Measurements from ENCODE around the gene CDH22. TPM values are rescaled to one million over a fixed set of nuclear protein-coding genes. Genes with fewer than 3 reads are reported as not detected.
A peak's percentile ranks its signal among the peaks of the same experiment; 100 is the strongest.

Gene CDH22
- total RNA-seq, 1 donor from 2014 or later = 5.2 TPM

GRCh38 chr20:46233701-46234100, 74.6 kb downstream of the CDH22 start:
- DNase-seq (ENCODE audit: missing footprints) (no peak), ATAC-seq (no peak)
- intact Hi-C loops (cut with DNase I) = no loop called here

- DNase-seq (ENCODE audit: missing footprints) = no peak
- intact Hi-C loops (cut with DNase I) = no loop called here
- no peak for ATAC-seq
These were observed 75.8 kb downstream of the CDH22 start for GRCh38 chr20:46232539-46232938.

- DNase-seq (ENCODE audit: missing footprints) (peak; percentile 76), ATAC-seq (no peak)
- intact Hi-C loops (cut with DNase I) = no loop called here
These were observed 77.5 kb downstream of the CDH22 start for GRCh38 chr20:46230801-46231282.

DNA sequence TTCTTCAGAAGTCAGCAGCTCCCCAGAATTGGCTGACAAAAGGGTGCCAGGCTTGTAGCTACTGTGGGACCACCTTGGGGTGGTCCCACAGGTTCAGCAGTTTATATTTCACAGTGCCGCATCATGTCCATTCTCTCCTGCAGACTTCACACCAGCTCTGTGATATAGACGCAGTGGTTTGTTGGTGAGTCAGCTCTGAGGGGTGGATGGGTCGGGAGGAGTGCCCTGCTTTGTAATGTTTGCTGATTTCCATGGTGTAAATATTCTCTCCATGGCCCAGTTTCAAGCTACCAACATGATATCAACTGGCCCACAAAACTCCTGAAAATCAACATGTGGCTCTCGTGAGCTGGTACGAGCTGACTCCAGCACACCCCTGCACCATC, 78.2 kb downstream of the CDH22 start:
- DNase-seq (ENCODE audit: missing footprints) (no peak), ATAC-seq (no peak)
- intact Hi-C loops (cut with DNase I) = no loop called here

GRCh38 chr20:46229478-46230105, 78.7 kb downstream of the CDH22 start:
- no peak for ATAC-seq
- DNase-seq (ENCODE audit: missing footprints) = no peak
- intact Hi-C loops (cut with DNase I) = no loop called here

- ATAC-seq = no peak
- no peak for DNase-seq (ENCODE audit: missing footprints)
- intact Hi-C loops (cut with DNase I) = no loop called here
These were observed 79.6 kb downstream of the CDH22 start for GRCh38 chr20:46228670-46229069.

GRCh38 chr20:46227272-46227767, 81.0 kb downstream of the CDH22 start:
- DNase-seq (ENCODE audit: missing footprints) (no peak), ATAC-seq (no peak)
- intact Hi-C loops (cut with DNase I) = no loop called here

GRCh38 chr20:46226602-46227001, 81.7 kb downstream of the CDH22 start:
- ATAC-seq (no peak), DNase-seq (ENCODE audit: missing footprints) (no peak)
- intact Hi-C loops (cut with DNase I) = no loop called here

DNA sequence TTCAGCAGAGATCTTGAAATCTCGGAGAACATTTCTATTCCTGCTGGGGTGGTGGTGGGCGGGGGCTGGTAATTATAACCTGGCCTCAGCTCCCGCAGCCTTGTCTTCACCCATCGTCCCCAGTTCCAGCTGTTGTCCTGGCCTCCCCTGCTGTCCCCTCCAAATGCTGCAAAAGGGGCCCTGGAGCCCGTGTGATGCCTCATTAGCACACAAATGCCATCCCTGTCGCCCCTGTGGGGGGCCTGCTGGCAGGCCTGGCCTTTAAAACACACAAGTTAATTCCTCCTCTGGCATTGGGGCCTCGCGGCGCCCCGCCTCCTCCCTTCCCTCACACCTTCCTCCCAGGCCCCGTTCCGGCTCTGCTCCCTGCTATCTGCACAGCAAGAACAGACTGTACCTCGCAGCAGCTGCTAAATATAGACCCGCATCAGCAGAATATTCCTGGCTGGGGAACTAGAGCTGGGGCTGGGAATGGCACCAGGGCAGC, 85.7 kb downstream of the CDH22 start:
- intact Hi-C loops (cut with DNase I) = loop anchor here (1.0 kb wide), 1 partner anchor 83 kb away; no protein-coding TSS in a partner anchor
- DNase-seq (ENCODE audit: missing footprints) = peak; percentile 79
- peak; percentile 96 for ATAC-seq

DNA sequence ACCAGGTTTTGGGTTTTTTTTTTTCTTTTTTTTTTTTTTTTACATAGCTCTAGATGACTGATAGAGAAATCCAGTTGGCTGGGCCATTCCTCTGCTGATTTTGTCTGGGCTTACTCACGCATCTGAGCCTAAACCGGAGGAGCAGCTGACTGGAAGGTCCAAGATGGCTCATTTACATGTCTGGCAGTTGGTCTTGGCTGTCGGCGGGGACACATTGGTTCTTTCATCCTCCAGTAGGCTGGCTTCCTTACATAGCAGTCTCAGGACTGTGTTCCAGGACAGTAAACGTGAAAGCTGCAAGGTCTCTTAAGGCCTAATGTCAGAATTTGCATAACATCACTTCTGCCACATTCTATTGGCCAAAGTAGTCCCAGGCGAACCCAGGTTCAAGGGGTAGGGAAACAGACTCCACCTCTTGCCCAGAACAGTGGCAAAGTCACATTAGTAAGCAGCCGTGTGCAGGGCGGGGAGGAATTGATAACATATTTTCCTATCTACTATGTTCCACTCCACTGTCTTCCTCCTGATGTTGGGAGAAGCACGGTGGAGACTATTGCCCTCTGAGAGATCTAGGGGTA, 87.0 kb downstream of the CDH22 start:
- DNase-seq (ENCODE audit: missing footprints) (no peak), ATAC-seq (no peak)
- intact Hi-C loops (cut with DNase I) = no loop called here

DNA sequence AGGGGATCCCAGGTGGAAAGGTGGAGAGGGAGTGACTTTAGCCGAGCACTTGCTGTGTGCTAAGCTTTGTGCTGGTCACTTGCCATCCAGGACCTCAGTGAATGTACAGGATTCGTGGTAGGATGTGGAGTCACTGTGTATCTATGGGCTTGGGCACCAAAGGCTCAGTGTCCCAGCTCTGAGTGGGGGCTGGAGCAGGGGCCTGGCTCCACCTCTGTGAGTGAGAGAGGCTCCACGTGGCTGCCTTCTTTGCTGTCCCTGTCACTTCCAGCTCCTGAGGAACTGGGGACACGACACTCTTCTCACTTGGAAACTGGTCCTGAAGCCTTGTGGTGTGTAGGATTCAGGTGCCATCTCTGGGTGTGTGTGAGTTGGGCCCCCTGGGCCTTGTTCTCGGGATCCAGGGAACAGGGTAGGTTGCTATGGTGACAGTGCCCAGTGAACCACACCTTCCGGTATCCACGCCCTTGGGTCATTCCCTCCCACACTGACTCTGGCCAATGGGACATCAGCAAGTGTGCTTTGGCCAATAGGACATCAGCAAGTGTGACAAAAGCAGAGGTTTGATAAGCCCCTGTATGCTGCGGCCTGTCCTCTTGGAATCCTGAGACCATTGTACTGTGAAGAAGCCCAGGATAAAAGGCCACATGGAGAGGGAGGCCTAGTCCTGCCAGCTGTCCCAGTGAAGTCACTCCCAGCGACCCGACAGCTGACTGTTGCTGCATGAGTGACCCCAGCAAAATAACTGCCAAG, 87.7 kb downstream of the CDH22 start:
- intact Hi-C loops (cut with DNase I) = no loop called here
- DNase-seq (ENCODE audit: missing footprints) (no peak), ATAC-seq (peak; percentile 30)

- intact Hi-C loops (cut with DNase I) = loop anchor here (5.0 kb wide), 1 partner anchor 37 kb away; no protein-coding TSS in a partner anchor
These were observed 88.4 kb downstream of the CDH22 start for GRCh38 chr20:46219920-46220319.

DNA sequence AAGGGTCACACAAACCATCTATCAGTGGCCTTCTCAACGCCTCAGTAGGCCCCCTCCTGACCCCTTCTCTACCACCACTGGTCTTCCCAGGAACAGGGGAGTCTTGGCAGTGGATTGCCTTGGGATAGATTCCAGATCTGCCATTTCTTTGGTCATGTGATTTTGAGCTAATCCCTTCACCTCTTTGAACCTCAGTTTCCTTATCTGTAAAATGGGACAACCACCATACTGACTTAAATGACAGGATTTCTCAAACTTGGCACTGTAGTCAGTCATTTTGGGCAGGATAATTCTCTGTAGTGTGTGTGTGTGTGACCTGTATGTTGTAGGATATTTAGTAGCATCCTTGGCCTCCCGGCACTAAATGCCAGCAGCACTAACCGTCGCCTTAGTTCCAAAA, 89.1 kb downstream of the CDH22 start:
- intact Hi-C loops (cut with DNase I) = loop anchor here (5.0 kb wide), 1 partner anchor 38 kb away; no protein-coding TSS in a partner anchor
- DNase-seq (ENCODE audit: missing footprints) (no peak), ATAC-seq (no peak)

More at GRCh38 chr20:46219920-46220319, 88.4 kb downstream of the CDH22 start:
- ATAC-seq (no peak), DNase-seq (ENCODE audit: missing footprints) (no peak)

DNA sequence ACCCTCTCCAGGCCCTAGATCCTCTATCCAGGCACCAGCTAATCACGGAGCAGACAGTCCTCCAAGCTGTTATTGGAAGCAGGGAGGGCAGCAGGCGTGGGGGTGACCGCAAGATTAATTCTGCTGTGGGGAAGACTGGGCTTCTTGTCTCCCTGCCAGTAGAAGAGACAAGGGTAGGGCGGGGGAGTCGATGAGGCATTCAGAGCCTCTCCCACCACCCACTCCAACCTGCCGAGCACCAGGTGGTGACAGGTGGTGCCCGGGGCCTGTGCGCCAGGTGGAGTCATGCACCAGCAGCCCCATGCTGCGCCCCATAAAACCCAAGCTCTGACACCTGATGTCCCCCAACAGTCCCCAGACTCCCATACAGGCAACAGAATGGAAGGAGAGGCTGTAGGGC, 89.6 kb downstream of the CDH22 start:
- ATAC-seq (no peak), DNase-seq (ENCODE audit: missing footprints) (no peak)
- intact Hi-C loops (cut with DNase I) = loop anchor here (5.0 kb wide), 1 partner anchor 39 kb away; no protein-coding TSS in a partner anchor

GRCh38 chr20:46217583-46217982, 90.7 kb downstream of the CDH22 start:
- intact Hi-C loops (cut with DNase I) = loop anchor here (5.0 kb wide), 1 partner anchor 40 kb away; no protein-coding TSS in a partner anchor
- no peak for ATAC-seq
- no peak for DNase-seq (ENCODE audit: missing footprints)

- DNase-seq (ENCODE audit: missing footprints) = no peak
- ATAC-seq = no peak
- intact Hi-C loops (cut with DNase I) = loop anchor here (5.0 kb wide), 1 partner anchor 40 kb away; no protein-coding TSS in a partner anchor
These were observed 91.4 kb downstream of the CDH22 start for GRCh38 chr20:46216770-46217464.

- no peak for DNase-seq (ENCODE audit: missing footprints)
- intact Hi-C loops (cut with DNase I) = loop anchor here (5.0 kb wide), 1 partner anchor 41 kb away; no protein-coding TSS in a partner anchor
- peak; percentile 75 for ATAC-seq
These were observed 92.2 kb downstream of the CDH22 start for GRCh38 chr20:46215913-46216707.
